ENCODE measurements around the gene PRPF39. TPM values are rescaled to one million over a fixed set of nuclear protein-coding genes. Genes with fewer than 3 reads are reported as not detected.
A peak's percentile ranks its signal among the peaks of the same experiment; 100 is the strongest.

PRPF39 gene
- total RNA-seq, 1 donor from 2014 or later, result 47.8 TPM

DNA sequence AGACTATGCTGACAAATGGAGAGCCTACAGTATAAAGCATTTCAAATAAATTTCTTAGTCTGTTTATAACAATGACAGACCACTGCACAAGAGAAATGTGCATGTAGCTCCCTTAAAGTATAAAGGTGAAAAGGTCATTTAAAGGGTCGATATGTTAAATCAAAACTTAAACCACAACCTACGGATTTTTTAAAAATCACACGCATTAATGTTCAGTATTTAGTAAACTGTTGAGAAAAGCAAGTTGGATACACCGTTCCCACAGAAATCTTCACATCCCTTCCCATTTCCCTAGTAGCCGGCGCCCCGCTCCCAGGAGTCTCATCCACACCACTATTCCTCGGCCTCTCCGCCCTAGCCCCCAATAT is 49.8 kb downstream of the PRPF39 start:
- TF ChIP-seq, protein P1, sequence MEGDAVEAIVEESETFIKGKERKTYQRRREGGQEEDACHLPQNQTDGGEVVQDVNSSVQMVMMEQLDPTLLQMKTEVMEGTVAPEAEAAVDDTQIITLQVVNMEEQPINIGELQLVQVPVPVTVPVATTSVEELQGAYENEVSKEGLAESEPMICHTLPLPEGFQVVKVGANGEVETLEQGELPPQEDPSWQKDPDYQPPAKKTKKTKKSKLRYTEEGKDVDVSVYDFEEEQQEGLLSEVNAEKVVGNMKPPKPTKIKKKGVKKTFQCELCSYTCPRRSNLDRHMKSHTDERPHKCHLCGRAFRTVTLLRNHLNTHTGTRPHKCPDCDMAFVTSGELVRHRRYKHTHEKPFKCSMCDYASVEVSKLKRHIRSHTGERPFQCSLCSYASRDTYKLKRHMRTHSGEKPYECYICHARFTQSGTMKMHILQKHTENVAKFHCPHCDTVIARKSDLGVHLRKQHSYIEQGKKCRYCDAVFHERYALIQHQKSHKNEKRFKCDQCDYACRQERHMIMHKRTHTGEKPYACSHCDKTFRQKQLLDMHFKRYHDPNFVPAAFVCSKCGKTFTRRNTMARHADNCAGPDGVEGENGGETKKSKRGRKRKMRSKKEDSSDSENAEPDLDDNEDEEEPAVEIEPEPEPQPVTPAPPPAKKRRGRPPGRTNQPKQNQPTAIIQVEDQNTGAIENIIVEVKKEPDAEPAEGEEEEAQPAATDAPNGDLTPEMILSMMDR (IDR thresholded peaks at IDR 0.05; ENCODE audit: unreplicated experiment), result no peak
- H3K4me3 Mint-ChIP-seq (ENCODE audit: unreplicated experiment), result peak overlapping the region; percentile 100
- peaks cover 6% of the 10 kb centered on the region for H3K36me3 Mint-ChIP-seq (ENCODE audit: low read depth, unreplicated experiment)
- H3K27ac Mint-ChIP-seq (ENCODE audit: unreplicated experiment), result peak overlapping the region; percentile 88
- peaks cover 28% of the 10 kb centered on the region for H3K4me1 Mint-ChIP-seq (ENCODE audit: unreplicated experiment)
- no peaks in the 10 kb centered on the region for H3K9me3 Mint-ChIP-seq (ENCODE audit: unreplicated experiment)
- peaks cover 7% of the 10 kb centered on the region for H3K27me3 Mint-ChIP-seq (ENCODE audit: unreplicated experiment)
- DNase-seq (ENCODE audit: low spot score), result no peak

DNA sequence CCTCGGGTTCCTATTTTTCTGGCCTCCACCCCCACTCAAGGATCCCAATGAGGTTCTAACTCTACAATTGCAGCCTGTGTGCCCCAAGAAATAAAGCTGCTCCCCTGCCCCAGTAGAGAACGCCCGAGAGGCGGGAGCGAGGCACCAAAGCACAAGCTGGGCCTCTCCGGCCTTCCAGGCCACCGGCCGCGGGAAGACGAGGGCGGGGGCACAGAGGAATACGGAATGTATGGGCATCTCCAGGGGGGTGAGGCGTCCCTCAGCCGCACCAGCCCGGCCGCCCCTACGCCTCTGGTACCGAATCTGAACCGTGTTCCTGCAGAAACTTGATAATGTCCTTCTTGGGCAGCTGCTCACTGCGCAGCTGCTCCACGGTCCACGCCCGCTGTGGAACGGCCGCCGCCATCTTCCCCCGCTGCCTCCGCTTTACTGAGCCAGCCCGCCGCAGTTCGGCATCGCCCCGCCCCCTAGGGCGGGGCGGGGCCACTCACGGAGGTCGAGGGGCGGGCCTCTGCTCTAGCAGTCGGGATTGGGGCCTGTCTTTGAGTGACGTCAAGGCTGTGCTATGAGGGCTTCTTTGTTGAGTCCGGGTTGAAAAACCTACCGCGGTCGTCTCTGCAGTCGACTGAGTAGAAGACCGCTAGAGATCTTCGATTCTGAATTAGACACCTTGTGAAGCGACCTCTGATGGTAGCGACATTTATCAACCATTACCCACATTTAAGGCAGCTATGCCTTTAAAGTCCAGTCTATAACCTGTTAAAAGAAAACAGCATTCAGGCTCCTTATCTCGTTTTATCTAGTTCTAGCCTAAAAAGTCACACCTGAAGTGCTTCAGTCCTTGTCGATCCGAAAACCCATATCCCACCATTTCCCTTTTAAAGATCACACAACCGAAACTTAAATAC is 50.4 kb downstream of the PRPF39 start, which contains the start of gene FKBP3:
Gene FKBP3, minus strand, starts transcription at position 431 of the 908 bp plus-strand sequence. Its CDS starts 25 bp downstream, at position 406.
- H3K27me3 Mint-ChIP-seq (ENCODE audit: unreplicated experiment), result peaks cover 7% of the 10 kb centered on the region
- H3K9me3 Mint-ChIP-seq (ENCODE audit: unreplicated experiment), result no peaks in the 10 kb centered on the region
- TF ChIP-seq, protein P1 (IDR thresholded peaks at IDR 0.05; ENCODE audit: unreplicated experiment), result no peak
- peaks cover 28% of the 10 kb centered on the region for H3K4me1 Mint-ChIP-seq (ENCODE audit: unreplicated experiment)
- DNase-seq (ENCODE audit: low spot score), result peak; percentile 91
- peaks cover 6% of the 10 kb centered on the region for H3K36me3 Mint-ChIP-seq (ENCODE audit: low read depth, unreplicated experiment)
- peak within 1 kb of the TSS; percentile 93 for H3K27ac Mint-ChIP-seq (ENCODE audit: unreplicated experiment)
- peak within 1 kb of the TSS; percentile 100 for H3K4me3 Mint-ChIP-seq (ENCODE audit: unreplicated experiment)

DNA sequence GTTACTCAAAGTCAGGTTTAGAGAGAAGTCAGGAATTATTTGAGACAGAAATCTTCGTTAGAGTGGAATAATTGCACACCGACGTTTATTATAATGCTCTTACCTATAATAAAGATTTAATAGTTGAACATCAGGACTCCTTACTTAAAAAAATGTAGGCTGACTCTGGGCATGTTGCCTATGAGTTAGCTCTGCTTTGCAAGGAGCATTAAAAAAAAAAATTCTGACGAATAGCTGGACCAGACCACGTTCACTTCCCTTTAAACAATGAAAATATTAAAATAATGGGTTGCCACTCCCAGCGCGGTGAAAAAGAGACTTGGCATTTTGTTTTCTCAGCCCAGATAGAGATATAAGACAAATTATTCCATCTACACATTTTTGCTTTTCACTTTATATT is 51.2 kb downstream of the PRPF39 start:
- Mint-ChIP-seq H3K27me3 (ENCODE audit: unreplicated experiment) (peaks cover 7% of the 10 kb centered on the region), H3K4me1 (ENCODE audit: unreplicated experiment) (peaks cover 28% of the 10 kb centered on the region), H3K27ac (ENCODE audit: unreplicated experiment) (peak overlapping the region; percentile 93), H3K4me3 (ENCODE audit: unreplicated experiment) (peak overlapping the region; percentile 100), H3K9me3 (ENCODE audit: unreplicated experiment) (no peaks in the 10 kb centered on the region), H3K36me3 (ENCODE audit: low read depth, unreplicated experiment) (peaks cover 6% of the 10 kb centered on the region)
- TF ChIP-seq, protein P1 (IDR thresholded peaks at IDR 0.05; ENCODE audit: unreplicated experiment), result no peak
- no peak for DNase-seq (ENCODE audit: low spot score)

DNA sequence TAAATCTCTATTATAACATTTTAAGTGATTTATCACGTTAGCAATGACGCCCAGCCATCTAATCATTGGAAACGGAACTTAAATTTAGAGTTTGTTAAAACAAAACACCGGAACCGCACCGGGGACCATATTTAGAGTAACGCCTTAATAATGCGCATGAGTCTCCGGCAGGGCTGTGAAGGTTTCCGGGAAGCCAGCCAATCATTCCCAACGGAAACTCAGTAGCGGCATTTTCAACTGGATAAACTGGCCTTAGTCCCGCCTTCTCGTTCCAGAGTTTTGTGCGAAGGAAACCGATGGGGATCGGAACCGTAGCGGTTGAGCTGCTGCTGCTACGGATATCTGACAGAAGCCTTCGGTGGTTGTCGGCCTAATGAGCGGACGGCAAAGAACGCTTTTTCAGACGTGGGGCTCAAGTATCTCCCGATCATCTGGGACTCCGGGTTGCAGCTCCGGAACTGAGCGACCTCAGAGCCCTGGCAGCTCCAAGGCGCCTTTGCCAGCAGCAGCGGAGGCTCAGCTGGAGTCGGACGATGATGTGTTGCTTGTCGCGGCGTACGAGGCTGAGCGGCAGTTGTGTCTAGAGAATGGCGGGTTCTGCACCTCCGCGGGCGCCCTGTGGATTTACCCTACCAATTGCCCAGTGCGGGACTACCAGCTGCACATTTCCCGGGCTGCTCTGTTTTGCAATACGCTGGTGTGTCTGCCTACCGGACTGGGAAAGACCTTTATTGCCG is 51.9 kb downstream of the PRPF39 start, which contains the start of gene FANCM:
Gene FANCM, plus strand, starts transcription at position 272 of the 737 bp plus-strand sequence. Its CDS starts 102 bp downstream, at position 374.
- H3K4me3 Mint-ChIP-seq (ENCODE audit: unreplicated experiment), result peak within 1 kb of the TSS; percentile 100
- peaks cover 7% of the 10 kb centered on the region for H3K27me3 Mint-ChIP-seq (ENCODE audit: unreplicated experiment)
- TF ChIP-seq, protein P1 (IDR thresholded peaks at IDR 0.05; ENCODE audit: unreplicated experiment), result no peak
- no peaks in the 10 kb centered on the region for H3K9me3 Mint-ChIP-seq (ENCODE audit: unreplicated experiment)
- H3K27ac Mint-ChIP-seq (ENCODE audit: unreplicated experiment), result peak within 1 kb of the TSS; percentile 93
- peak; percentile 80 for DNase-seq (ENCODE audit: low spot score)
- peaks cover 28% of the 10 kb centered on the region for H3K4me1 Mint-ChIP-seq (ENCODE audit: unreplicated experiment)
- H3K36me3 Mint-ChIP-seq (ENCODE audit: low read depth, unreplicated experiment), result peaks cover 6% of the 10 kb centered on the region

All from endothelial cell (in vitro differentiated cells).